Stomach (tissue), 4 donors: ENCODE measurements around the gene SOS1.

Experiments used
- POLR2A ChIP-seq, 4 donors: fragments of 450-650 bp; IDR thresholded peaks; one replicate each; pipeline ENCODE4 v1.6.1; 2016; ENCODE audit warnings: antibody characterized with exemption in 4 of 4, control low read depth in 2 of 4, mild to moderate bottlenecking in 1 of 4, moderate library complexity in 1 of 4
- POLR2AphosphoS5 ChIP-seq, 3 donors: sonication (generic); formaldehyde crosslinking; IDR thresholded peaks; one replicate each; pipeline ENCODE4 v1.6.1; 2016; ENCODE audit warnings: antibody characterized with exemption in 3 of 3

- TF ChIP-seq POLR2A (IDR thresholded peaks at IDR 0.05) (no peak), POLR2AphosphoS5 (IDR thresholded peaks at IDR 0.05) (no peak)
Measured at GRCh38 chr2:39120521-39120770, 405 bp downstream of the SOS1 start.
